GM18909 (cell line): ENCODE results near the gene RECQL5.
"Not testable (repeated sequence)": the region's sequence is repeated elsewhere in the genome, so short reads cannot be mapped to it uniquely, and the experiment has no call there.

Source experiments
- ATAC-seq: cut with Tn5 transposase; IDR thresholded peaks from one replicate; pipeline ENCODE4 v1.9.1; 2021; ENCODE audit warnings: mild to moderate bottlenecking; ENCODE audit not compliant: unreplicated experiment, poor library complexity

Gene RECQL5

DNA sequence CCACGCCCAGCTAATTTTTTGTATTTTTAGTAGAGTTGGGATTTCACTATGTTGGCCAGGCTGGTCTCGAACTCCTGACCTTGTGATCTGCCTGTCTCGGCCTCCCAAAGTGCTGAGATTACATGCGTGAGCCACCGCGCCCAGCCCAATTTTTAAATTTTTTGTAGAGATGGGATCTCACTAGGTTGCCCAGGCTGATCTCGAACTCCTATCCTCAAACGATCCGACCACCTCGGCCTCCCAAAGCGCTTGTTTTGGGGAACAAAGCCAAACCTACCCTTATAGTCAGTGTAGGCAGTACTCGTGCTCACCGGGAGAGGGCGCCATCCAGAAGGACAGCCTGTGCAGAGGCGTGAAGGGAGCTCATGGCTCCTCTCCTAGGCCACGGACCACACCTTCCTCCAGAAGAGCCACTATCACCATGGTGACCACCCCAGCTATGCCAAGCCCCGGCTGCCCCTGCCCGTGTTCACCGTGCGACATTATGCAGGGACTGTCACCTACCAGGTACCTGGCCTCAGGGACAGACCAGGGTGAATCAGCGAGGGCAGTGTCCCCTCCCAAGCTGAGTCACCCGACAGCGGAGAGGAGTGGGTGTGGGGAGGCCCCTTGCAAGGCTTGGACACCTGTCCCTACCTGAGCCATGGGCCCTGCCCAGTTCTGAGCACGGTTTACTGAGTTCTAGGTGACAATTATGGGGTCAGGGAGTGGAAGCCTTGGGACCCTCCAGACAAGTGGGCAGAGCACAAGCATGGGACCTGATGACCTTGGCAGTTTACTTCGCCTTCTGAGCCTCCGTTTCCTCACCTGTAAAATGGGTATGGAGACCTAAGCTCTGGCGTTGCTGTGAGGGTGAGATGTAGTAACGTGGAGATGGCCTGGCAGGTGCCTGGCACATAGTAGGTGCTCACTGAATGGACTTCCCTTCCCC, 65.6 kb downstream of the RECQL5 start:
- no peak for ATAC-seq

DNA sequence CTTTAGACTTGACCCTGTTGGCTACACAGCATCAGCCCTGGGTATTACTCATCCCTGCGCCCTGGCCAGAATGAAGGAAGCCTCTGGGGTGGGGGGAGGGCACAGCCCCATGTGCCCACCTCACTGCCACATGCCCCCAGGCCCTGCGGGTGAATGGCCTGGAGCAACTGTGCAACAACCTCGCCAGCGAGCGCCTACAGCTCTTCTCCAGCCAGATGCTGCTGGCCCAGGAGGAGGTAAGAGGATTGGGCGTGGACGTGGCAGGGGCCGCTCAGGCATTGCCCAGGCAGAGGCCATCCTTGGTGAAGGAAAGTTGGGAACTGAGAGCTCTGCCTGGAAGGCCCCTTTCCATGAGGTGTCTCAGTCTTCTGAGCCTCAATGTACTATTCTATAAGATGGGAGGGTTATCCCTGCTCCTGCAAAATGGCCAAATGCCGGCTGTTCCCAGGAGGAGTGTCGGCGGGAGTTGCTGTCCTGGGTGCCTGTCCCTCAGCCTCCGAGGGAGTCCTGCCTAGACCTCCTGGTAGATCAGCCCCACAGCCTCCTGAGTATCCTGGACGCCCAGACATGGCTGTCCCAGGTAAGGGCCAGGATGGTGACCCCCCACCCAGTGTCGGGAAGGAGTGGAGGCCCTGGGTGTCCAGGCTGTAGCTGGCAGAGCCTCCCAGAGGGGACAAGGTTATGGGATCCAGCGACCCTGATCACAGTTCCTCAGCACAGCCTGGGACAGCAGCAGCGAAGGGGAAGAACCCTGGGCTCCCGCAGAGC, 70.5 kb downstream of the RECQL5 start:
- ATAC-seq = no peak

- ATAC-seq = no peak
Observed at GRCh38 chr17:75595920-75596313, 71.0 kb downstream of the RECQL5 start.

GRCh38 chr17:75595284-75595919, 71.6 kb downstream of the RECQL5 start:
- ATAC-seq = no peak

GRCh38 chr17:75594499-75595283, 72.3 kb downstream of the RECQL5 start:
- no peak for ATAC-seq

DNA sequence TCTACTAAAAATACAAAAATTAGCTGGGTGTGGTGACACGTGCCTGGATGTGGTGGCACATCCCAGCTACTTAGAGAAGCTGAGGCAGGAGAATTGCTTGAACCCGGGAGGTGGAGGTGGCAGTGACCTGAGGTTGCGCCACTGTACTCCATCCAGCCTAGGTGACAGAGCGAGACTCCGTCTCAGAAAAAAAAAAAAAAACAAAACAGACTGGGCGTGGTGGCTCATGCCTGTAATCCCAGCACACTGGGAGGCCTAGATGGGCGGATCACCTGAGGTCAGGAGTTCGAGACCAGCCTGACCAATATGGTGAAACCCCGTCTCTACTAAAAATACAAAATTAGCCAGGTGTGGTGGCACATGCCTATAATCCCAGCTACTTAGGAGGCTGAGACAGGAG, 73.5 kb downstream of the RECQL5 start:
- ATAC-seq = not testable (repeated sequence)

GRCh38 chr17:75592348-75593020, 74.5 kb downstream of the RECQL5 start:
- ATAC-seq = no peak

GRCh38 chr17:75591722-75592302, 75.1 kb downstream of the RECQL5 start:
- no peak for ATAC-seq

- ATAC-seq = no peak
Observed at GRCh38 chr17:75590849-75591721, 75.9 kb downstream of the RECQL5 start.

DNA sequence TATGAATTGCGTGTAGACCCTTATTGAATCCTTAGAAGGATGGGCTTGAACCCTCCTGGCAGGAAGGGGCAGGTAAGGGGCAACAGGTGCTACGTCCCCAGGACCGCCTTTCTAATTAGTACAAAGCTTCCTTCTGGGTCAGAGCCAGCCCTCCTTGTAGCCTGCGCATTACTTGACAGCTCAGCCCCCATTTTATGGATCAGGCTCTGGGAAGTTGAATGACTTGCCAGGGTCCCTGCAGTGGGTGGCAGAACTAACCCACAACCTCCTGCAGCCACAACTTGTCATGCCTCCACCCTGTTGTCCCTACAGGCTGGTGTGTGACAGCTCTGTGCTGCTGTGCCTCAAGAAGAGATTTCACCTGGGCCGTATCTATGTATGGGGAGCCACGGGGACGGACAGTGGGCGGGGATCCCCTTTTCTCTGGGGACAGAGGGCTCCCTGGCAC, 76.6 kb downstream of the RECQL5 start:
- no peak for ATAC-seq

- ATAC-seq = no peak
Observed at GRCh38 chr17:75589919-75590303, 77.0 kb downstream of the RECQL5 start.

GRCh38 chr17:75589012-75589918, 77.7 kb downstream of the RECQL5 start:
- peak; percentile 82 for ATAC-seq

GRCh38 chr17:75588596-75589011, 78.3 kb downstream of the RECQL5 start:
- ATAC-seq = peak; percentile 6

- no peak for ATAC-seq
Observed at GRCh38 chr17:75587675-75588595, 79.0 kb downstream of the RECQL5 start, which contains the start of gene MYO15B. Gene MYO15B (plus strand): TSS chr17:75587800. CDS start chr17:75588058, 258 bp downstream.

GRCh38 chr17:75584849-75585175, 82.1 kb downstream of the RECQL5 start:
- no peak for ATAC-seq

DNA sequence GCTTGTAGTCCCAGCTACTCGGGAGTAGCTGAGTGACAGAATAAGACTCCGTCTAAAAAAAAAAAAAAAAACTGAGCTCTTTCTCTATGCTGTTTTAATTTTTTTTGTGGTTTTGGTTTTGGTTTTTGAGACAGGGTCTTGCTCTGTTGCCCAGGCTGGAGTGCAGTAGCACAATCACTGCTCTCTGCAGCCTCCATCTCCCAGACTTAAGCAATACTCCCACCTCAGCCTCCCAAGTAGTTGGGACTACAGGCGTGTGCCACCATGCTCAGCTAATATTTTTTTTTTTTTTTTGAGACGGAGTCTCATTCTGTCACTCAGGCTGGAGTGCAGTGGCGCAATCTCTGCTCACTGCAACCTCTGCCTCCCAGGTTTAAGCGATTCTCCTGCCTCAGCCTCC, 83.8 kb downstream of the RECQL5 start:
- not testable (repeated sequence) for ATAC-seq
